Fibroblast of villous mesenchyme (primary cell): ENCODE measurements around the gene RHOV. TPM values are rescaled to one million over a fixed set of nuclear protein-coding genes. Genes with fewer than 3 reads are reported as not detected.

Experiments used
- DNase-seq: peaks from one replicate; pipeline ENCODE4 v3.0.0-alpha.2; 2010; ENCODE audit warnings: low read depth
- H3K4me3 ChIP-seq: 2 replicates; pipeline ENCODE4 v1.5.1; 2011; ENCODE audit warnings: low read depth, mild to moderate bottlenecking, low read length
- CTCF ChIP-seq: IDR thresholded peaks from 2 replicates; pipeline ENCODE4 v1.5.1; 2012; ENCODE audit warnings: low read depth, mild to moderate bottlenecking, low read length; ENCODE audit not compliant: insufficient read depth
- total RNA-seq: library from RNA; depleted of rRNA; stranded (reverse); fragments of >200 nt; gene quantifications from 2 replicates; pipeline ENCODE4 v1.2.3, GENCODE V29; 2012

The RHOV gene, protein sequence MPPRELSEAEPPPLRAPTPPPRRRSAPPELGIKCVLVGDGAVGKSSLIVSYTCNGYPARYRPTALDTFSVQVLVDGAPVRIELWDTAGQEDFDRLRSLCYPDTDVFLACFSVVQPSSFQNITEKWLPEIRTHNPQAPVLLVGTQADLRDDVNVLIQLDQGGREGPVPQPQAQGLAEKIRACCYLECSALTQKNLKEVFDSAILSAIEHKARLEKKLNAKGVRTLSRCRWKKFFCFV
- total RNA-seq, result under 0.01 TPM in 1 of 2 replicates, not detected in the other

GRCh38 chr15:40873694-40874561, at the start of gene RHOV:
Gene RHOV (minus strand): TSS chr15:40874234. CDS start chr15:40874139, 95 bp downstream.
- TF ChIP-seq CTCF, result peak; percentile 41
- peak; percentile 38 for DNase-seq
- peak within 1 kb of the TSS; percentile 55 for H3K4me3 ChIP-seq

DNA sequence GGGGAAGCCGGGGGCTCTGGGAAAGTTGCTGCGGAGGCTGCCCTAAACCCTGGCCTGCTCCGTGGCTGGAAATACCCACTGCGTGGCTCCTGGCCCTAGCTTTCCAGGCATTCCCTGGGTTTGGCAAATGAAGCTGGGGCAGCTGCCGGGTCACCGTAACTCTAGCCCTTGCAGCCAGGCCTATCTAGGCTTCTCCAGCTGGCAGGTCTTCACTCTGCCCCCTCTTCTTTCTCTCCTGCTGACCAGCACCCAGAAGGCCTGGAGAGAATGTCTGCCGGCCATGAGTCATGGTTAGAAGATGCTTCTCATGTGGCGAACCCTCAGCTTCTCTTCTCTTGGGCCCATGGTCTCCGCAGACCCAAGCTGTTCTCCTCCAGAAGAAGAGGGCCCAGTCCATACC, 49.5 kb upstream of the RHOV start:
- no peak overlapping the region for H3K4me3 ChIP-seq
- DNase-seq, result no peak
- TF ChIP-seq CTCF, result no peak

DNA sequence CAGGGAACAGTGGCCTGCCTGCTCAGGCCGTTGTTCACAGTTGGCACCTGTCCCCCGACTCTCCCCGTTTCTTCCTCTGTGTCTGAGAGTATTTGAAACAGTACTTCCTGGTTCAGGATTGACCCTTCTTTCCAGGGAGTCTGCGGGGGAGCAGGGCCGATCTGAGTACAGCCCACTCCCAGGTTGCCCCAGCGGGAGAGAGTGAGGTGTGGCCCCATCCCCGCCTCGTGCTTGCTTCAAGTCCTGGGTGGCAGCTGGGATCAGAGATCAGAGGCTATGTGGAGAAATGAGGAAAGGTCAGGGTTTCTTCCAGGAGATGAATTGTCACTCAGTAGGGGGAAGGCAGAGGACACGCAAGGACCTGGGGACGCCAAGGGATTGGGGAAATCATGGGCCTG, 48.6 kb upstream of the RHOV start:
- no peak overlapping the region for H3K4me3 ChIP-seq
- no peak for DNase-seq
- no peak for TF ChIP-seq CTCF

- no peak for DNase-seq
- no peak for TF ChIP-seq CTCF
Observed at GRCh38 chr15:40921949-40922607, 48.0 kb upstream of the RHOV start.

GRCh38 chr15:40918799-40919392, 44.9 kb upstream of the RHOV start:
- TF ChIP-seq CTCF, result no peak
- no peak for DNase-seq
- H3K4me3 ChIP-seq, result no peak overlapping the region

More at GRCh38 chr15:40921949-40922607, 48.0 kb upstream of the RHOV start:
- no peak overlapping the region for H3K4me3 ChIP-seq

- no peak for DNase-seq
- no peak overlapping the region for H3K4me3 ChIP-seq
- no peak for TF ChIP-seq CTCF
Observed at GRCh38 chr15:40918146-40918798, 44.2 kb upstream of the RHOV start.
